Liver (tissue), 9 donors: ENCODE results near the gene RAI1. TPM values are rescaled to one million over a fixed set of nuclear protein-coding genes. Genes with fewer than 3 reads are reported as not detected.

Experiments
- DNase-seq: peaks from one replicate; pipeline ENCODE4 v3.0.0-alpha.2; 2017; ENCODE audit warnings: low spot score
- H3K27ac ChIP-seq, 2 donors: one replicate each; pipeline ENCODE4 v1.7.0; 2013; ENCODE audit warnings: inconsistent platforms in 2 of 2, low read length in 2 of 2, control low read depth in 1 of 2, low read depth in 1 of 2, mild to moderate bottlenecking in 1 of 2
- H3K27me3 ChIP-seq, 4 donors: one replicate each; pipeline versions ENCODE4 v1.6.1 to v1.7.0; 2013; ENCODE audit warnings: low read length in 3 of 4, inconsistent platforms in 1 of 4, mild to moderate bottlenecking in 1 of 4, moderate library complexity in 1 of 4; ENCODE audit not compliant: control insufficient read depth in 4 of 4, insufficient read depth in 4 of 4
- H3K36me3 ChIP-seq, 4 donors: one replicate each; pipeline versions ENCODE4 v1.6.1 to v1.7.0; 2013; ENCODE audit warnings: low read length in 3 of 4, mild to moderate bottlenecking in 3 of 4, low read depth in 1 of 4, moderate library complexity in 1 of 4; ENCODE audit not compliant: control insufficient read depth in 4 of 4, insufficient read depth in 3 of 4
- H3K4me1 ChIP-seq, 4 donors: one replicate each; pipeline versions ENCODE4 v1.6.1 to v1.7.0; 2013; ENCODE audit warnings: low read length in 3 of 4, mild to moderate bottlenecking in 3 of 4, moderate library complexity in 1 of 4; ENCODE audit not compliant: control insufficient read depth in 4 of 4, insufficient read depth in 4 of 4
- H3K4me3 ChIP-seq, 3 donors: one replicate each; pipeline versions ENCODE4 v1.6.1 to v1.7.0; 2013; ENCODE audit warnings: low read length in 3 of 3, control low read depth in 1 of 3, low read depth in 1 of 3, mild to moderate bottlenecking in 1 of 3
- H3K9ac ChIP-seq, 2 donors: one replicate each; pipeline ENCODE4 v1.7.0; 2013; ENCODE audit warnings: low read length in 2 of 2, mild to moderate bottlenecking in 2 of 2, moderate library complexity in 2 of 2, control low read depth in 1 of 2, low read depth in 1 of 2
- H3K9me3 ChIP-seq, 4 donors: one replicate each; pipeline versions ENCODE4 v1.6.1 to v1.7.0; 2013; ENCODE audit warnings: low read length in 3 of 4; ENCODE audit not compliant: control insufficient read depth in 4 of 4
- FOXA1 ChIP-seq: IDR thresholded peaks from 2 replicates; pipeline ENCODE4 v1.6.1; 2016; ENCODE audit warnings: antibody characterized with exemption
- FOXA2 ChIP-seq: IDR thresholded peaks from 2 replicates; pipeline ENCODE4 v1.6.1; 2016; ENCODE audit warnings: antibody characterized with exemption
- GABPA ChIP-seq, 2 donors: IDR thresholded peaks in 1 of 2; conservative IDR thresholded peaks in 1 of 2; 2 replicates each; pipeline ENCODE4 v1.6.1; 2016; ENCODE audit warnings: antibody characterized with exemption in 2 of 2, mild to moderate bottlenecking in 1 of 2, moderate library complexity in 1 of 2
- HNF4A ChIP-seq, 2 donors: conservative IDR thresholded peaks; 2 replicates each; pipeline ENCODE4 v1.6.1; 2016; ENCODE audit warnings: antibody characterized with exemption in 2 of 2, mild to moderate bottlenecking in 2 of 2
- HNF4G ChIP-seq: IDR thresholded peaks from 2 replicates; pipeline ENCODE4 v1.6.1; 2016; ENCODE audit warnings: antibody characterized with exemption
- JUND ChIP-seq, 2 donors: IDR thresholded peaks; 2 replicates each; pipeline ENCODE4 v1.6.1; 2016; ENCODE audit warnings: antibody characterized with exemption in 2 of 2
- NR2F2 ChIP-seq: IDR thresholded peaks from 2 replicates; pipeline ENCODE4 v1.6.1; 2016; ENCODE audit warnings: antibody characterized with exemption
- RAD21 ChIP-seq, 2 donors: IDR thresholded peaks; 2 replicates each; pipeline ENCODE4 v1.6.1; 2016; ENCODE audit warnings: antibody characterized with exemption in 2 of 2, mild to moderate bottlenecking in 2 of 2
- RXRA ChIP-seq, 2 donors: IDR thresholded peaks; 2 replicates each; pipeline ENCODE4 v1.6.1; 2017 to 2018; ENCODE audit warnings: antibody characterized with exemption in 2 of 2, mild to moderate bottlenecking in 1 of 2
- SP1 ChIP-seq: IDR thresholded peaks from 2 replicates; pipeline ENCODE4 v1.6.1; 2018; ENCODE audit warnings: antibody characterized with exemption, mild to moderate bottlenecking
- TAF1 ChIP-seq: conservative IDR thresholded peaks from 2 replicates; pipeline ENCODE4 v1.6.1; 2016; ENCODE audit warnings: antibody characterized with exemption, mild to moderate bottlenecking
- YY1 ChIP-seq: IDR thresholded peaks from 2 replicates; pipeline ENCODE4 v1.6.1; 2016; ENCODE audit warnings: antibody characterized with exemption, mild to moderate bottlenecking
- WGBS: extraction: QIAGEN DNeasy Blood & Tissue Kit; methylation state at CpG from one replicate; pipeline ENCODE4 v1.1.7; 2013; 5-methylcytosine and 5-hydroxymethylcytosine counted together
- polyA plus RNA-seq, 2 donors: library from polyadenylated mRNA; stranded (reverse) in 1 of 2; unstranded in 1 of 2; fragments of 200-250 nt in 1 of 2; fragments of >200 nt in 1 of 2; fragmentation: Nextera tagmentation in 1 of 2; extraction: Ambion mirVana in 1 of 2; gene quantifications; one replicate each; pipeline versions ENCODE4 v1.2.1 to v1.2.3, GENCODE V29; 2013 to 2015
- total RNA-seq, 2 donors: library from RNA; depleted of rRNA; stranded (reverse); fragments of >200 nt; gene quantifications; one replicate each; pipeline ENCODE4 v1.2.3, GENCODE V29; 2014
- TF ChIP-seq, protein P1 (sequence below): IDR thresholded peaks from 2 replicates; pipeline ENCODE4 v1.6.1; 2016; ENCODE audit warnings: antibody characterized with exemption
- TF ChIP-seq, protein P2 (sequence below): fragments of 150-350 bp; IDR thresholded peaks from 2 replicates; pipeline ENCODE4 v1.5.1; 2017; ENCODE audit warnings: improper control_type of control experiment, low read depth, low read length; ENCODE audit not compliant: missing input control
- TF ChIP-seq, protein P3 (sequence below): IDR thresholded peaks from 2 replicates; pipeline ENCODE4 v1.6.1; 2016; ENCODE audit warnings: antibody characterized with exemption
- TF ChIP-seq, protein P4 (sequence below): IDR thresholded peaks from 2 replicates; pipeline ENCODE4 v1.6.1; 2016; ENCODE audit warnings: antibody characterized with exemption
- donor health status: healthy.
- donor health status: healthy.
- donor health status: healthy.
- donor health status: healthy.
- donor health status: healthy.

The RAI1 gene
- total and polyA plus RNA-seq, 4 donors: 0.57 to 7.6 (median 5.3) TPM

DNA sequence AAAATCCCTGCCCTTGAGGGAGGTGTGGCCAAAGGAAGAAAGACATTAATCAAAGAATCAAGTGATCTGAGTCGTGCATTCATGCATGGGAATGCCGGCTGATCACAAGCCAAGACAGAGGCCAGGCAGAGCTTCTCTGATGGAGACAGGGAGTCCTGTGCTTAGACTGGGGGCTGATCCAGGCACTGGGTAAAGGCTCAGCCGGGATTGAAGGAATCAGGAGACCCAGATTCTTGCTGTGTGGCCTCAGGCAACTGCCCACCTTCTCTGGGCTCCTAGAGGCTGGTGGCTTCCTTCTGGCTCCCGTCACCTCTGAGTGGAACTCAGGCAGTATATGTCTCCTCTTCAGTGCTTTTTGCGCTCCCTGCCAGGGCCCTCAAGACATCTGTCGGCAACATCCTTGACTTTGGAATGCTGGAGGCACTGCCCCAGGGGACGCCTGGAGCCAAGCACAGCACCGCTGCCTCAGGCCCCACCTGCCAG, 17.7 kb downstream of the RAI1 start:
- Histone ChIP-seq H3K4me3 (no peak overlapping the region), H3K27me3 (no peaks in the 10 kb centered on the region), H3K36me3 (no peaks in the 10 kb centered on the region), H3K4me1 (peaks cover 8 to 54% (median 37%) of the 10 kb centered on the region in 4 donors), H3K9ac (no peak overlapping the region), H3K9me3 (no peaks in the 10 kb centered on the region), H3K27ac (no peak overlapping the region)
- WGBS: 83% methylated on average over 8 of the region's 8 CpGs
- no peak for DNase-seq
- TF ChIP-seq RAD21 (IDR thresholded peaks at IDR 0.05) (no peak), GABPA (IDR thresholded peaks at IDR 0.05 in 1 of 2, conservative IDR thresholded peaks at IDR 0.05 in 1 of 2) (no peak), SP1 (no peak), HNF4G (no peak), YY1 (no peak), HNF4A (conservative IDR thresholded peaks at IDR 0.05) (no peak), FOXA1 (no peak), JUND (IDR thresholded peaks at IDR 0.05) (no peak), FOXA2 (no peak), NR2F2 (no peak), TAF1 (no peak), RXRA (IDR thresholded peaks at IDR 0.05) (no peak)
- TF ChIP-seq, protein P1, sequence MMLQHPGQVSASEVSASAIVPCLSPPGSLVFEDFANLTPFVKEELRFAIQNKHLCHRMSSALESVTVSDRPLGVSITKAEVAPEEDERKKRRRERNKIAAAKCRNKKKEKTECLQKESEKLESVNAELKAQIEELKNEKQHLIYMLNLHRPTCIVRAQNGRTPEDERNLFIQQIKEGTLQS: no peak
- TF ChIP-seq, protein P2, sequence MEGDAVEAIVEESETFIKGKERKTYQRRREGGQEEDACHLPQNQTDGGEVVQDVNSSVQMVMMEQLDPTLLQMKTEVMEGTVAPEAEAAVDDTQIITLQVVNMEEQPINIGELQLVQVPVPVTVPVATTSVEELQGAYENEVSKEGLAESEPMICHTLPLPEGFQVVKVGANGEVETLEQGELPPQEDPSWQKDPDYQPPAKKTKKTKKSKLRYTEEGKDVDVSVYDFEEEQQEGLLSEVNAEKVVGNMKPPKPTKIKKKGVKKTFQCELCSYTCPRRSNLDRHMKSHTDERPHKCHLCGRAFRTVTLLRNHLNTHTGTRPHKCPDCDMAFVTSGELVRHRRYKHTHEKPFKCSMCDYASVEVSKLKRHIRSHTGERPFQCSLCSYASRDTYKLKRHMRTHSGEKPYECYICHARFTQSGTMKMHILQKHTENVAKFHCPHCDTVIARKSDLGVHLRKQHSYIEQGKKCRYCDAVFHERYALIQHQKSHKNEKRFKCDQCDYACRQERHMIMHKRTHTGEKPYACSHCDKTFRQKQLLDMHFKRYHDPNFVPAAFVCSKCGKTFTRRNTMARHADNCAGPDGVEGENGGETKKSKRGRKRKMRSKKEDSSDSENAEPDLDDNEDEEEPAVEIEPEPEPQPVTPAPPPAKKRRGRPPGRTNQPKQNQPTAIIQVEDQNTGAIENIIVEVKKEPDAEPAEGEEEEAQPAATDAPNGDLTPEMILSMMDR: no peak
- TF ChIP-seq, protein P3, sequence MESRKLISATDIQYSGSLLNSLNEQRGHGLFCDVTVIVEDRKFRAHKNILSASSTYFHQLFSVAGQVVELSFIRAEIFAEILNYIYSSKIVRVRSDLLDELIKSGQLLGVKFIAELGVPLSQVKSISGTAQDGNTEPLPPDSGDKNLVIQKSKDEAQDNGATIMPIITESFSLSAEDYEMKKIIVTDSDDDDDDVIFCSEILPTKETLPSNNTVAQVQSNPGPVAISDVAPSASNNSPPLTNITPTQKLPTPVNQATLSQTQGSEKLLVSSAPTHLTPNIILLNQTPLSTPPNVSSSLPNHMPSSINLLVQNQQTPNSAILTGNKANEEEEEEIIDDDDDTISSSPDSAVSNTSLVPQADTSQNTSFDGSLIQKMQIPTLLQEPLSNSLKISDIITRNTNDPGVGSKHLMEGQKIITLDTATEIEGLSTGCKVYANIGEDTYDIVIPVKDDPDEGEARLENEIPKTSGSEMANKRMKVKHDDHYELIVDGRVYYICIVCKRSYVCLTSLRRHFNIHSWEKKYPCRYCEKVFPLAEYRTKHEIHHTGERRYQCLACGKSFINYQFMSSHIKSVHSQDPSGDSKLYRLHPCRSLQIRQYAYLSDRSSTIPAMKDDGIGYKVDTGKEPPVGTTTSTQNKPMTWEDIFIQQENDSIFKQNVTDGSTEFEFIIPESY: no peak
- TF ChIP-seq, protein P4, sequence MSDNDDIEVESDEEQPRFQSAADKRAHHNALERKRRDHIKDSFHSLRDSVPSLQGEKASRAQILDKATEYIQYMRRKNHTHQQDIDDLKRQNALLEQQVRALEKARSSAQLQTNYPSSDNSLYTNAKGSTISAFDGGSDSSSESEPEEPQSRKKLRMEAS: no peak

DNA sequence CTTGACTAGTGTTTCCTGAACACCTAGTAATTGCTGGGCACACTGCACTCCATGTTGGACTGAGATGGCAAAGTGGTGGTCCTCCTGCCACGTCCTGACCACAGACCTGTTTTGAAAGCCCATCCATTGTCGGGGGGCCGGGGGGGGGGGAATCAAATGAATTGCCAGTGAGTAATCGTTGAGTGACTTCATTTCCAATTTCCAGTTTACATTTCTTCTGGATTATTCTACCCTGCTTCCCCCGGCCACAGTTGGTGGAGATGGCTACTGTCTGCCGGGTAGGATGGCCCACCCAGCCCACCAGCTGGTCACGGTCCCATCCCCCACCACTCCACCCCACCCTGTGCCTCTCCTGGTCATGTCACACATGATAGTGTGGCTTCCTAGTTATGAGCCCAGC, 18.2 kb downstream of the RAI1 start:
- H3K27me3 ChIP-seq: no peaks in the 10 kb centered on the region
- no peaks in the 10 kb centered on the region for H3K9me3 ChIP-seq
- no peak for DNase-seq
- H3K9ac ChIP-seq: no peak overlapping the region
- 93% methylated on average over 7 of the region's 7 CpGs for WGBS
- H3K4me1 ChIP-seq: peaks cover 4 to 49% (median 35%) of the 10 kb centered on the region in 4 donors
- H3K4me3 ChIP-seq: no peak overlapping the region
- no peaks in the 10 kb centered on the region for H3K36me3 ChIP-seq
- no peak overlapping the region for H3K27ac ChIP-seq
- TF ChIP-seq GABPA (IDR thresholded peaks at IDR 0.05 in 1 of 2, conservative IDR thresholded peaks at IDR 0.05 in 1 of 2) (no peak), TAF1 (no peak), FOXA2 (no peak), NR2F2 (no peak), YY1 (no peak)
- TF ChIP-seq, protein P4: no peak
- TF ChIP-seq, protein P3: no peak
